IMR-90 (cell line): ENCODE measurements around the gene LRRC4C. TPM values are rescaled to one million over a fixed set of nuclear protein-coding genes. Genes with fewer than 3 reads are reported as not detected.

ENCODE experiments used
- ATAC-seq: fragments of 200-7000 bp; cut with Tn5 transposase; 2 replicates; pipeline ENCODE4 v1.9.1; 2020; ENCODE audit warnings: low read depth, mild to moderate bottlenecking, moderate library complexity
- BruUV-seq: library from RNA; stranded (reverse); fragments of 400-500 nt; replicated peaks from 2 replicates; lab custom pipeline; 2021; lab: Mats Ljungman, UMichigan
- CTCF ChIA-PET: fragments of 300-600 bp; formaldehyde crosslinking; extraction: SDS; loops from one replicate; lab custom pipeline; 2021; ENCODE audit warnings: antibody characterized with exemption; lab: Yijun Ruan, JAX
- POLR2A ChIA-PET: fragments of 300-600 bp; sonication (Branson Sonifier 250); formaldehyde crosslinking; loops from one replicate; lab custom pipeline; 2022; ENCODE audit warnings: antibody characterized with exemption; ENCODE audit not compliant: unreplicated experiment; lab: Charles Lee
- DNase-seq: peaks from one replicate; pipeline ENCODE4 v3.0.0; 2013
- H2AFZ ChIP-seq: replicated peaks from 2 replicates; pipeline ENCODE3; 2013; ENCODE audit warnings: low read length, mild to moderate bottlenecking; ENCODE audit not compliant: poor library complexity
- H2AK5ac ChIP-seq: 2 replicates; pipeline ENCODE4 v1.6.1; 2013; ENCODE audit warnings: low read depth, low read length, inconsistent platforms
- H2AK9ac ChIP-seq: replicated peaks from 2 replicates; pipeline ENCODE3; 2013; ENCODE audit warnings: mild to moderate bottlenecking, low read depth, low read length, moderate library complexity; ENCODE audit not compliant: poor library complexity
- H2BK120ac ChIP-seq: 2 replicates; pipeline ENCODE4 v1.6.1; 2013; ENCODE audit warnings: low read depth, low read length, inconsistent platforms
- H2BK15ac ChIP-seq: 3 replicates; pipeline ENCODE4 v1.6.1; 2013; ENCODE audit warnings: low read depth, low read length, inconsistent platforms
- H2BK20ac ChIP-seq: 2 replicates; pipeline ENCODE4 v1.6.1; 2013; ENCODE audit warnings: low read depth, mild to moderate bottlenecking, inconsistent platforms, low read length, moderate library complexity
- H2BK5ac ChIP-seq: 2 replicates; pipeline ENCODE4 v1.6.1; 2013; ENCODE audit warnings: mild to moderate bottlenecking, low read depth, low read length, inconsistent platforms; ENCODE audit not compliant: poor library complexity, severe bottlenecking
- H3K14ac ChIP-seq: replicated peaks from 2 replicates; pipeline ENCODE4 v1.6.1; 2013; ENCODE audit warnings: low read depth, low read length, inconsistent platforms
- H3K18ac ChIP-seq: 2 replicates; pipeline ENCODE4 v1.6.1; 2013; ENCODE audit warnings: low read depth, low read length, control low read depth
- H3K23ac ChIP-seq: 2 replicates; pipeline ENCODE4 v1.6.1; 2013; ENCODE audit warnings: low read depth, low read length, inconsistent platforms
- H3K27ac ChIP-seq: 2 replicates; pipeline ENCODE4 v1.5.1; 2013; ENCODE audit warnings: mild to moderate bottlenecking, control low read depth, low read length; ENCODE audit not compliant: insufficient read depth
- H3K27me3 ChIP-seq: 2 replicates; pipeline ENCODE4 v1.6.1; 2013; ENCODE audit warnings: low read length; ENCODE audit not compliant: control insufficient read depth, insufficient read depth
- H3K36me3 ChIP-seq: 2 replicates; pipeline ENCODE4 v1.6.1; 2013; ENCODE audit warnings: low read length, mixed read lengths; ENCODE audit not compliant: control insufficient read depth, insufficient read depth
- H3K4ac ChIP-seq: 2 replicates; pipeline ENCODE4 v1.6.1; 2013; ENCODE audit warnings: low read depth, low read length, inconsistent platforms
- H3K4me1 ChIP-seq: 2 replicates; pipeline ENCODE4 v1.6.1; 2013; ENCODE audit warnings: low read length, mixed read lengths; ENCODE audit not compliant: control insufficient read depth, insufficient read depth
- H3K4me2 ChIP-seq: 2 replicates; pipeline ENCODE4 v1.6.1; 2013; ENCODE audit warnings: low read depth, mild to moderate bottlenecking, control low read depth, low read length, moderate library complexity
- H3K4me3 ChIP-seq: 2 replicates; pipeline ENCODE4 v1.5.1; 2013; ENCODE audit warnings: low read depth, mild to moderate bottlenecking, control low read depth, low read length, moderate library complexity; ENCODE audit not compliant: insufficient read depth
- H3K56ac ChIP-seq: 2 replicates; pipeline ENCODE4 v1.6.1; 2013; ENCODE audit warnings: low read length, inconsistent platforms; ENCODE audit not compliant: insufficient read depth; ENCODE audit errors: extremely low read depth
- H3K79me1 ChIP-seq, 2 experiments: 2 replicates each; pipeline ENCODE4 v1.6.1; 2013; ENCODE audit warnings: low read length in 2 of 2, inconsistent platforms in 1 of 2, low read depth in 1 of 2
- H3K9ac ChIP-seq: 2 replicates; pipeline ENCODE4 v1.6.1; 2013; ENCODE audit warnings: low read depth, low read length, control low read depth
- H3K9me1 ChIP-seq: 2 replicates; pipeline ENCODE4 v1.6.1; 2013; ENCODE audit warnings: low read length, inconsistent platforms; ENCODE audit not compliant: insufficient read depth
- H3K9me3 ChIP-seq: 2 replicates; pipeline ENCODE4 v1.6.1; 2013; ENCODE audit warnings: low read length; ENCODE audit not compliant: control insufficient read depth, insufficient read depth
- H4K20me1 ChIP-seq: 2 replicates; pipeline ENCODE4 v1.6.1; 2013; ENCODE audit warnings: low read length, inconsistent platforms; ENCODE audit not compliant: insufficient read depth
- H4K5ac ChIP-seq: 2 replicates; pipeline ENCODE4 v1.6.1; 2013; ENCODE audit warnings: mild to moderate bottlenecking, low read depth, low read length, control low read depth
- H4K8ac ChIP-seq, 2 experiments: 2 replicates each; pipeline ENCODE4 v1.6.1; 2013; ENCODE audit warnings: low read depth in 2 of 2, low read length in 2 of 2, control low read depth in 1 of 2, inconsistent platforms in 1 of 2
- H4K91ac ChIP-seq: 2 replicates; pipeline ENCODE4 v1.6.1; 2013; ENCODE audit warnings: low read depth, low read length, inconsistent platforms; ENCODE audit not compliant: insufficient read depth
- FOS ChIP-seq: fragments of 150-350 bp; IDR thresholded peaks from 2 replicates; pipeline ENCODE4 v1.6.1; 2016; ENCODE audit warnings: low read depth, low read length
- MAFK ChIP-seq: IDR thresholded peaks from 2 replicates; pipeline ENCODE4 v1.6.1; 2012; ENCODE audit warnings: low read depth, low read length, improper control_type of control experiment
- MAZ ChIP-seq: IDR thresholded peaks from 2 replicates; pipeline ENCODE4 v1.6.1; 2012; ENCODE audit warnings: low read depth, mild to moderate bottlenecking, low read length, improper control_type of control experiment, moderate library complexity, borderline replicate concordance
- POLR2A ChIP-seq: IDR thresholded peaks from 2 replicates; pipeline ENCODE4 v1.6.1; 2012; ENCODE audit warnings: mild to moderate bottlenecking, low read depth, low read length
- RAD21 ChIP-seq: IDR thresholded peaks from 2 replicates; pipeline ENCODE4 v1.6.1; 2012; ENCODE audit warnings: low read length, improper control_type of control experiment
- RFX5 ChIP-seq: IDR thresholded peaks from 2 replicates; pipeline ENCODE4 v1.8.0; 2012; ENCODE audit warnings: low read depth, mild to moderate bottlenecking, low read length, moderate library complexity
- SMC3 ChIP-seq: fragments of 150-350 bp; IDR thresholded peaks from 2 replicates; pipeline ENCODE4 v1.6.1; 2016; ENCODE audit warnings: low read depth, mild to moderate bottlenecking, antibody characterized with exemption, low read length, moderate library complexity
- WGBS, 2 experiments: methylation state at CpG; one replicate each; pipeline versions ENCODE4 v1.1.5 to v1.1.7; 2013; ENCODE audit warnings: missing lambda C conversion rate in 2 of 2; ENCODE audit not compliant: insufficient read length in 1 of 2; ENCODE audit errors: extremely low coverage in 2 of 2; 5-methylcytosine and 5-hydroxymethylcytosine counted together
- dilution Hi-C: fragments of 300-500 bp; cut with HindIII; formaldehyde crosslinking; loops from one replicate; pipeline ENCODE4 v1.14.3; 2018; ENCODE audit warnings: low sequenced_read_pairs; ENCODE audit not compliant: unreplicated experiment
- in situ Hi-C: fragments of 300-500 bp; cut with MboI; formaldehyde crosslinking; loops from 3 replicates; pipeline ENCODE4 v1.14.3; 2019; ENCODE audit warnings: low sequenced_read_pairs, inconsistent platforms, mixed read lengths
- intact Hi-C: fragments of 100-400 bp; cut with micrococcal nuclease; formaldehyde crosslinking; loops from 2 replicates; pipeline ENCODE4 v1.10.0; 2022
- polyA plus RNA-seq, 3 experiments: library from polyadenylated mRNA; depleted of rRNA; stranded (reverse); fragments of >200 nt; gene quantifications; 2 replicates each; pipeline ENCODE4 v1.2.3, GENCODE V29; 2012; ENCODE audit warnings: low replicate concordance in 1 of 3
- total RNA-seq: library from RNA; depleted of rRNA; stranded (reverse); fragments of >200 nt; gene quantifications from 2 replicates; pipeline ENCODE4 v1.2.3, GENCODE V29; 2012
- TF ChIP-seq, protein P1 (sequence below): conservative IDR thresholded peaks from 2 replicates; pipeline ENCODE4 v1.5.1; 2012; ENCODE audit warnings: mild to moderate bottlenecking, low read depth, low read length, improper control_type of control experiment
- TF ChIP-seq, protein P2 (sequence below): fragments of 150-350 bp; IDR thresholded peaks from 2 replicates; pipeline ENCODE4 v1.6.1; 2016; ENCODE audit warnings: low read depth, mild to moderate bottlenecking, low read length, moderate library complexity, borderline replicate concordance
- TF ChIP-seq, protein P3 (sequence below): fragments of 150-350 bp; IDR thresholded peaks from 2 replicates; pipeline ENCODE4 v1.6.1; 2017; ENCODE audit warnings: mild to moderate bottlenecking, antibody characterized with exemption, low read length, low read depth

The LRRC4C gene
- total and polyA plus RNA-seq, 2 of the 4 experiments (the other 2 are of a cell fraction): under 0.01 to 0.03 TPM

DNA sequence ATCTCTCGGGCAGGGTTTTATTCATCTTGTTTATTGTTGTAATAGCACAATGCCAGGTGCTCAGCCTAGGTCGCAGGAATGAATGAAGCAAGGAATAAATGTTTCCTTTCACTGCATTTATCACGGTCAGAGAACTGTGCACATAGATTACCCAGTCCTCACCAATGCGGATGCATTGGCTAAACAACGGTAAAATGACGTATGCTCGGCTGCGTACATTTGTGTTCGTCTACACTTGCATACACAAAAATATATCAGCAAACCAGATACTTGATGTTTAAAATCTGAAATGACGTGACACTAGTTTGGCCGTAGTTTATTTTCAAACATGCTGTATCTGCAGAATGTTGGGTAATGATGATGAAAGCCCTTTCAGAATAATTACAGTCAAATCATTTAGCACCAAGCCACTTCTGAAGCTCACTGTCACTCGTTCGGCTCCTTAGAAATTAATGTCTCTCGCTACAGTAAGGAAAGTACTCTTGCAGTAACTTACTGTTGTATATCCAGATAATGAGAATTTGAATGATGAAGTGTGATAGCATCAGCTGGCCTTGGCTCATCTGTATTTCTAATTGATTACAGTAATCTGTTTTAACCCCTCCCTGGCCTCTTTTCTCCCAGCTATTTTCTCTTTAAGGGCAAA lies 268.9 kb downstream of the LRRC4C start:
- no peaks in the 10 kb centered on the region for H3K36me3 ChIP-seq
- no peak overlapping the region for H3K14ac ChIP-seq
- ATAC-seq (no peak), DNase-seq (no peak)
- H3K27ac ChIP-seq: no peak overlapping the region
- H2BK15ac ChIP-seq: no peak overlapping the region
- in situ Hi-C loops (no loop called here), dilution Hi-C loops (no loop called here), intact Hi-C loops (no loop called here)
- no peaks in the 10 kb centered on the region for H3K27me3 ChIP-seq
- H4K5ac ChIP-seq: no peak overlapping the region
- H2BK20ac ChIP-seq: no peak overlapping the region
- POLR2A ChIA-PET: no interaction called here
- no peaks in the 10 kb centered on the region for H3K9me1 ChIP-seq
- H2BK5ac ChIP-seq: no peak overlapping the region
- H3K79me1 ChIP-seq: no peaks in the 10 kb centered on the region
- CTCF ChIA-PET: no interaction called here
- H3K9ac ChIP-seq: no peak overlapping the region
- no peak overlapping the region for H3K4me2 ChIP-seq
- no peak overlapping the region for H3K56ac ChIP-seq
- H4K8ac ChIP-seq: no peak overlapping the region
- H3K4ac ChIP-seq: no peak overlapping the region
- H4K91ac ChIP-seq: no peak overlapping the region
- H3K9me3 ChIP-seq: peaks cover 6% of the 10 kb centered on the region
- no peak overlapping the region for H2BK120ac ChIP-seq
- H2AK9ac ChIP-seq: no peak overlapping the region
- H3K4me3 ChIP-seq: no peak overlapping the region
- H2AFZ ChIP-seq: no peak overlapping the region
- no peaks in the 10 kb centered on the region for H3K4me1 ChIP-seq
- no TSS peak for BruUV-seq
- H4K20me1 ChIP-seq: no peaks in the 10 kb centered on the region
- WGBS, 2 experiments: 0% methylated on average over 2 of the region's 14 CpGs; no CpG with 5 or more reads in 1 of the 2 experiments
- H3K23ac ChIP-seq: no peak overlapping the region
- no peak overlapping the region for H3K18ac ChIP-seq
- no peak overlapping the region for H2AK5ac ChIP-seq
- TF ChIP-seq, protein P1, sequence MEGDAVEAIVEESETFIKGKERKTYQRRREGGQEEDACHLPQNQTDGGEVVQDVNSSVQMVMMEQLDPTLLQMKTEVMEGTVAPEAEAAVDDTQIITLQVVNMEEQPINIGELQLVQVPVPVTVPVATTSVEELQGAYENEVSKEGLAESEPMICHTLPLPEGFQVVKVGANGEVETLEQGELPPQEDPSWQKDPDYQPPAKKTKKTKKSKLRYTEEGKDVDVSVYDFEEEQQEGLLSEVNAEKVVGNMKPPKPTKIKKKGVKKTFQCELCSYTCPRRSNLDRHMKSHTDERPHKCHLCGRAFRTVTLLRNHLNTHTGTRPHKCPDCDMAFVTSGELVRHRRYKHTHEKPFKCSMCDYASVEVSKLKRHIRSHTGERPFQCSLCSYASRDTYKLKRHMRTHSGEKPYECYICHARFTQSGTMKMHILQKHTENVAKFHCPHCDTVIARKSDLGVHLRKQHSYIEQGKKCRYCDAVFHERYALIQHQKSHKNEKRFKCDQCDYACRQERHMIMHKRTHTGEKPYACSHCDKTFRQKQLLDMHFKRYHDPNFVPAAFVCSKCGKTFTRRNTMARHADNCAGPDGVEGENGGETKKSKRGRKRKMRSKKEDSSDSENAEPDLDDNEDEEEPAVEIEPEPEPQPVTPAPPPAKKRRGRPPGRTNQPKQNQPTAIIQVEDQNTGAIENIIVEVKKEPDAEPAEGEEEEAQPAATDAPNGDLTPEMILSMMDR: no peak
- TF ChIP-seq RFX5 (no peak), MAZ (no peak), POLR2A (no peak), FOS (no peak), MAFK (no peak), SMC3 (no peak), RAD21 (no peak)
- TF ChIP-seq, protein P2, sequence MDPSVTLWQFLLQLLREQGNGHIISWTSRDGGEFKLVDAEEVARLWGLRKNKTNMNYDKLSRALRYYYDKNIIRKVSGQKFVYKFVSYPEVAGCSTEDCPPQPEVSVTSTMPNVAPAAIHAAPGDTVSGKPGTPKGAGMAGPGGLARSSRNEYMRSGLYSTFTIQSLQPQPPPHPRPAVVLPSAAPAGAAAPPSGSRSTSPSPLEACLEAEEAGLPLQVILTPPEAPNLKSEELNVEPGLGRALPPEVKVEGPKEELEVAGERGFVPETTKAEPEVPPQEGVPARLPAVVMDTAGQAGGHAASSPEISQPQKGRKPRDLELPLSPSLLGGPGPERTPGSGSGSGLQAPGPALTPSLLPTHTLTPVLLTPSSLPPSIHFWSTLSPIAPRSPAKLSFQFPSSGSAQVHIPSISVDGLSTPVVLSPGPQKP: no peak
- TF ChIP-seq, protein P3, sequence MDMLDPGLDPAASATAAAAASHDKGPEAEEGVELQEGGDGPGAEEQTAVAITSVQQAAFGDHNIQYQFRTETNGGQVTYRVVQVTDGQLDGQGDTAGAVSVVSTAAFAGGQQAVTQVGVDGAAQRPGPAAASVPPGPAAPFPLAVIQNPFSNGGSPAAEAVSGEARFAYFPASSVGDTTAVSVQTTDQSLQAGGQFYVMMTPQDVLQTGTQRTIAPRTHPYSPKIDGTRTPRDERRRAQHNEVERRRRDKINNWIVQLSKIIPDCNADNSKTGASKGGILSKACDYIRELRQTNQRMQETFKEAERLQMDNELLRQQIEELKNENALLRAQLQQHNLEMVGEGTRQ: no peak
